ENCODE measurements around the gene CTDSP2. TPM values are rescaled to one million over a fixed set of nuclear protein-coding genes. Genes with fewer than 3 reads are reported as not detected.
A peak's percentile ranks its signal among the peaks of the same experiment; 100 is the strongest.
"Not testable (repeated sequence)": the region's sequence is repeated elsewhere in the genome, so short reads cannot be mapped to it uniquely, and the experiment has no call there.

CTDSP2 gene
- total and polyA plus RNA-seq, 2 donors = 50.4 to 68.6 TPM

- Histone ChIP-seq H3K4me1 (ENCODE audit: control insufficient read depth in 2 of 2, insufficient read depth in 2 of 2, low read length in 2 of 2) (peaks cover 22 to 33% of the 10 kb centered on the region in 2 donors), H3K9me3 (ENCODE audit: control insufficient read depth in 2 of 2, insufficient read depth in 1 of 2, low read length in 1 of 2) (peaks cover 0 to 4% of the 10 kb centered on the region in 2 donors), H3K27ac (ENCODE audit: low read depth in 1 of 2, low read length in 1 of 2) (no peak overlapping the region), H3K36me3 (ENCODE audit: control insufficient read depth in 2 of 2, insufficient read depth in 2 of 2, low read length in 1 of 2) (no peaks in the 10 kb centered on the region), H3K27me3 (ENCODE audit: control insufficient read depth in 2 of 2, insufficient read depth in 1 of 2, low read length in 1 of 2) (peaks cover 0 to 8% of the 10 kb centered on the region in 2 donors), H3K4me3 (ENCODE audit: low read length in 2 of 2) (no peak overlapping the region)
- no peak for DNase-seq (ENCODE audit: low read depth in 6 of 9, low spot score in 9 of 9)
- 96% methylated on average over 7 of the region's 7 CpGs for whole genome bisulfite sequencing
These were observed 68.6 kb downstream of the CTDSP2 start for GRCh38 chr12:57777911-57778310.

- Histone ChIP-seq H3K4me1 (ENCODE audit: control insufficient read depth in 2 of 2, insufficient read depth in 2 of 2, low read length in 2 of 2) (peaks cover 25 to 36% of the 10 kb centered on the region in 2 donors), H3K9me3 (ENCODE audit: control insufficient read depth in 2 of 2, insufficient read depth in 1 of 2, low read length in 1 of 2) (peaks cover 0 to 4% of the 10 kb centered on the region in 2 donors), H3K36me3 (ENCODE audit: control insufficient read depth in 2 of 2, insufficient read depth in 2 of 2, low read length in 1 of 2) (no peaks in the 10 kb centered on the region), H3K27ac (ENCODE audit: low read depth in 1 of 2, low read length in 1 of 2) (no peak overlapping the region), H3K4me3 (ENCODE audit: low read length in 2 of 2) (no peak overlapping the region), H3K27me3 (ENCODE audit: control insufficient read depth in 2 of 2, insufficient read depth in 1 of 2, low read length in 1 of 2) (peaks cover 0 to 13% of the 10 kb centered on the region in 2 donors)
- WGBS = 99% methylated on average over 7 of the region's 7 CpGs
- no peak for DNase-seq (ENCODE audit: low read depth in 6 of 9, low spot score in 9 of 9)
These were observed 69.2 kb downstream of the CTDSP2 start for GRCh38 chr12:57777367-57777766.

DNA sequence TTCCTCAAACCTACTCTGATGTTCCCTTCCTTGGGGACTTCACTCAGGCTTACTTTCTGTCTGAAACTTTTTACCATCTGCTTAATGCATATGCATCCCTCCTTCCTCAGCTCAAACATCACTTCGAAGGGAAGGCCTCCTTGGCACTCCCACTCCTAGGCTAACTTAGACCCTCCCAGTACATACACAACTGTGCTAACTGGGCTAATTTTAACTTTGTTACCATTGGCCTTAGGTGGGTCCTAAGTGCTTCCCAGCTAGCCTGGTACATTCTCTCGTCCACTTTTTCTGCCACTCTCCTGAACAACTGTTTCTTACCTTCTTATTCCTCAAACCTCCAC lies 70.3 kb downstream of the CTDSP2 start:
- Histone ChIP-seq H3K4me1 (ENCODE audit: control insufficient read depth in 2 of 2, insufficient read depth in 2 of 2, low read length in 2 of 2) (peaks cover 15 to 34% of the 10 kb centered on the region in 2 donors), H3K27me3 (ENCODE audit: control insufficient read depth in 2 of 2, insufficient read depth in 1 of 2, low read length in 1 of 2) (peaks cover 0 to 19% of the 10 kb centered on the region in 2 donors), H3K9me3 (ENCODE audit: control insufficient read depth in 2 of 2, insufficient read depth in 1 of 2, low read length in 1 of 2) (peaks cover 0 to 4% of the 10 kb centered on the region in 2 donors), H3K4me3 (ENCODE audit: low read length in 2 of 2) (no peak overlapping the region), H3K27ac (ENCODE audit: low read depth in 1 of 2, low read length in 1 of 2) (no peak overlapping the region), H3K36me3 (ENCODE audit: control insufficient read depth in 2 of 2, insufficient read depth in 2 of 2, low read length in 1 of 2) (no peaks in the 10 kb centered on the region)
- DNase-seq (ENCODE audit: low read depth in 6 of 9, low spot score in 9 of 9) = no peak
- 95% methylated on average over 2 of the region's 2 CpGs for WGBS

- H3K27ac ChIP-seq (ENCODE audit: low read depth in 1 of 2, low read length in 1 of 2) = no peak overlapping the region
- no peaks in the 10 kb centered on the region for H3K36me3 ChIP-seq (ENCODE audit: control insufficient read depth in 2 of 2, insufficient read depth in 2 of 2, low read length in 1 of 2)
- 96% methylated on average over 4 of the region's 4 CpGs for WGBS
- no peak overlapping the region for H3K4me3 ChIP-seq (ENCODE audit: low read length in 2 of 2)
- peaks cover 10 to 34% of the 10 kb centered on the region in 2 donors for H3K4me1 ChIP-seq (ENCODE audit: control insufficient read depth in 2 of 2, insufficient read depth in 2 of 2, low read length in 2 of 2)
- H3K9me3 ChIP-seq (ENCODE audit: control insufficient read depth in 2 of 2, insufficient read depth in 1 of 2, low read length in 1 of 2) = peaks cover 0 to 4% of the 10 kb centered on the region in 2 donors
- peaks cover 0 to 19% of the 10 kb centered on the region in 2 donors for H3K27me3 ChIP-seq (ENCODE audit: control insufficient read depth in 2 of 2, insufficient read depth in 1 of 2, low read length in 1 of 2)
- DNase-seq (ENCODE audit: low read depth in 6 of 9, low spot score in 9 of 9) = no peak
These were observed 70.8 kb downstream of the CTDSP2 start for GRCh38 chr12:57775563-57776246.

GRCh38 chr12:57775044-57775443 lies 71.5 kb downstream of the CTDSP2 start:
- WGBS = 92% methylated on average over 3 of the region's 3 CpGs
- DNase-seq (ENCODE audit: low read depth in 6 of 9, low spot score in 9 of 9) = no peak

DNA sequence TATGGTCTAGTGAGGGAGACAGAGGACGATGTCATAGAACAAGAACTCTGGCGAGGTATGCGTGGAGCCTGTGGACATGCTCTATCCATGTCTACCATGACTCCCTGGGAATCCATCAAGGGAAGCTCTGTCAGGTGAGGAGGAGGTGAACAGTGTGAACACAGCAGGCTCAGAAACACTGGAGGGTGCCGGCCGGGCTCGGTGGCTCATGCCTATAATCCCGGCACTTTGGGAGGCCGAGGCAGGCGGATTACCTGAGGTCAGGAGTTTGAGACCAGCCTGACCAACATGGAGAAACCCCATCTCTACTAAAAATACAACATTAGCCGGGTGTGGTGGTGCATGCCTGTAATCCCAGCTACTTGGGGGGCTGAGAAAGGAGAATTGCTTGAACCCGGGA lies 71.9 kb downstream of the CTDSP2 start:
- DNase-seq (ENCODE audit: low read depth in 6 of 9, low spot score in 9 of 9); H3K36me3 ChIP-seq (ENCODE audit: control insufficient read depth in 2 of 2, insufficient read depth in 2 of 2, low read length in 1 of 2); H3K4me3 ChIP-seq (ENCODE audit: low read length in 2 of 2); H3K9me3 ChIP-seq (ENCODE audit: control insufficient read depth in 2 of 2, insufficient read depth in 1 of 2, low read length in 1 of 2); H3K27ac ChIP-seq (ENCODE audit: low read depth in 1 of 2, low read length in 1 of 2): not testable (repeated sequence)
- H3K4me1 ChIP-seq (ENCODE audit: control insufficient read depth in 2 of 2, insufficient read depth in 2 of 2, low read length in 2 of 2) = peaks cover 6 to 27% of the 10 kb centered on the region in 2 donors
- H3K27me3 ChIP-seq (ENCODE audit: control insufficient read depth in 2 of 2, insufficient read depth in 1 of 2, low read length in 1 of 2) = peaks cover 0 to 19% of the 10 kb centered on the region in 2 donors
- WGBS = 98% methylated on average over 11 of the region's 11 CpGs

More at GRCh38 chr12:57775044-57775443, 71.5 kb downstream of the CTDSP2 start:
- no peaks in the 10 kb centered on the region for H3K36me3 ChIP-seq (ENCODE audit: control insufficient read depth in 2 of 2, insufficient read depth in 2 of 2, low read length in 1 of 2)
- H3K27ac ChIP-seq (ENCODE audit: low read depth in 1 of 2, low read length in 1 of 2) = no peak overlapping the region
- no peak overlapping the region for H3K4me3 ChIP-seq (ENCODE audit: low read length in 2 of 2)
- peaks cover 6 to 28% of the 10 kb centered on the region in 2 donors for H3K4me1 ChIP-seq (ENCODE audit: control insufficient read depth in 2 of 2, insufficient read depth in 2 of 2, low read length in 2 of 2)
- H3K9me3 ChIP-seq (ENCODE audit: control insufficient read depth in 2 of 2, insufficient read depth in 1 of 2, low read length in 1 of 2) = peaks cover 0 to 4% of the 10 kb centered on the region in 2 donors
- peaks cover 0 to 19% of the 10 kb centered on the region in 2 donors for H3K27me3 ChIP-seq (ENCODE audit: control insufficient read depth in 2 of 2, insufficient read depth in 1 of 2, low read length in 1 of 2)

GRCh38 chr12:57772429-57773322 lies 73.9 kb downstream of the CTDSP2 start, which contains the start of gene EEF1AKMT3:
EEF1AKMT3 (plus strand) TSS chr12:57772614; CDS start chr12:57772725, 111 bp downstream.
- 4% methylated on average over 67 of the region's 67 CpGs for WGBS
- Histone ChIP-seq H3K27me3 (ENCODE audit: control insufficient read depth in 2 of 2, insufficient read depth in 1 of 2, low read length in 1 of 2) (peaks cover 6 to 26% of the 10 kb centered on the region in 2 donors), H3K27ac (ENCODE audit: low read depth in 1 of 2, low read length in 1 of 2) (peak within 1 kb of the TSS; percentile 70 to 75), H3K4me3 (ENCODE audit: low read length in 2 of 2) (peak within 1 kb of the TSS; percentile 67 to 78), H3K4me1 (ENCODE audit: control insufficient read depth in 2 of 2, insufficient read depth in 2 of 2, low read length in 2 of 2) (peaks cover 6 to 27% of the 10 kb centered on the region in 2 donors), H3K36me3 (ENCODE audit: control insufficient read depth in 2 of 2, insufficient read depth in 2 of 2, low read length in 1 of 2) (peaks cover 0 to 4% of the 10 kb centered on the region in 2 donors), H3K9me3 (ENCODE audit: control insufficient read depth in 2 of 2, insufficient read depth in 1 of 2, low read length in 1 of 2) (peaks cover 0 to 4% of the 10 kb centered on the region in 2 donors)
- peak in 1 of 9 donors; percentile 13 for DNase-seq (ENCODE audit: low read depth in 6 of 9, low spot score in 9 of 9)

- Histone ChIP-seq H3K4me3 (ENCODE audit: low read length in 2 of 2) (peak within 1 kb of the TSS; percentile 67 to 78), H3K27ac (ENCODE audit: low read depth in 1 of 2, low read length in 1 of 2) (peak within 1 kb of the TSS; percentile 70 to 75), H3K27me3 (ENCODE audit: control insufficient read depth in 2 of 2, insufficient read depth in 1 of 2, low read length in 1 of 2) (peaks cover 14 to 33% of the 10 kb centered on the region in 2 donors), H3K9me3 (ENCODE audit: control insufficient read depth in 2 of 2, insufficient read depth in 1 of 2, low read length in 1 of 2) (peaks cover 0 to 4% of the 10 kb centered on the region in 2 donors), H3K4me1 (ENCODE audit: control insufficient read depth in 2 of 2, insufficient read depth in 2 of 2, low read length in 2 of 2) (peaks cover 6 to 29% of the 10 kb centered on the region in 2 donors), H3K36me3 (ENCODE audit: control insufficient read depth in 2 of 2, insufficient read depth in 2 of 2, low read length in 1 of 2) (peaks cover 0 to 4% of the 10 kb centered on the region in 2 donors)
- DNase-seq (ENCODE audit: low read depth in 6 of 9, low spot score in 9 of 9) = peak; percentile 73 to 93 (median 83)
- WGBS = under 1% methylated on average over 28 of the region's 28 CpGs
These were observed 74.6 kb downstream of the CTDSP2 start, which contains the start of gene METTL1 for GRCh38 chr12:57771873-57772428. METTL1 (minus strand) TSS chr12:57772105; CDS start chr12:57772083, 22 bp downstream.
